Sigmoid colon (tissue), 7 donors: ENCODE data around the gene HMCN1. TPM values are rescaled to one million over a fixed set of nuclear protein-coding genes. Genes with fewer than 3 reads are reported as not detected.

Experiments
- DNase-seq: peaks from one replicate; pipeline ENCODE4 v3.0.0-alpha.2; 2019
- H3K27ac ChIP-seq, 4 donors: fragments of 200-600 bp; sonication (generic); one replicate each; pipeline ENCODE4 v1.5.1; 2016 to 2019; ENCODE audit warnings: mild to moderate bottlenecking in 1 of 4
- H3K27me3 ChIP-seq, 3 donors: fragments of 200-600 bp; sonication (generic); one replicate each; pipeline ENCODE4 v1.5.1; 2019; ENCODE audit warnings: mild to moderate bottlenecking in 1 of 3
- H3K36me3 ChIP-seq, 4 donors: fragments of 200-600 bp; sonication (generic); one replicate each; pipeline ENCODE4 v1.5.1; 2016 to 2019
- H3K4me1 ChIP-seq, 4 donors: fragments of 200-600 bp; sonication (generic); one replicate each; pipeline ENCODE4 v1.5.1; 2017 to 2019
- H3K4me3 ChIP-seq, 4 donors: fragments of 200-600 bp; sonication (generic); one replicate each; pipeline ENCODE4 v1.5.1; 2017 to 2019; ENCODE audit warnings: mild to moderate bottlenecking in 2 of 4, moderate library complexity in 1 of 4
- H3K9me3 ChIP-seq, 4 donors: fragments of 200-600 bp in 3 of 4; sonication (generic) in 3 of 4; one replicate each; pipeline versions ENCODE4 v1.5.1 to v1.6.1; 2013 to 2019
- CTCF ChIP-seq, 4 experiments: fragments of 450-650 bp in 3 of 4; fragments of 200-600 bp in 1 of 4; IDR thresholded peaks; one replicate each; pipeline ENCODE4 v1.5.1; 2016 to 2019; ENCODE audit warnings: antibody characterized with exemption in 4 of 4, mild to moderate bottlenecking in 3 of 4, moderate library complexity in 2 of 4
- EP300 ChIP-seq, 4 donors: sonication (generic); formaldehyde crosslinking; IDR thresholded peaks; one replicate each; pipeline ENCODE4 v1.6.1; 2017; ENCODE audit warnings: antibody characterized with exemption in 4 of 4
- POLR2A ChIP-seq, 2 donors: fragments of 450-650 bp; IDR thresholded peaks; one replicate each; pipeline ENCODE4 v1.6.1; 2016; ENCODE audit warnings: antibody characterized with exemption in 2 of 2, mild to moderate bottlenecking in 2 of 2, moderate library complexity in 2 of 2
- POLR2AphosphoS5 ChIP-seq, 4 donors: sonication (generic); formaldehyde crosslinking; IDR thresholded peaks; one replicate each; pipeline ENCODE4 v1.6.1; 2017; ENCODE audit warnings: antibody characterized with exemption in 4 of 4
- whole genome bisulfite sequencing, 2 donors: extraction: QIAGEN DNeasy Blood & Tissue Kit; methylation state at CpG; one replicate each; pipeline ENCODE4 v1.1.7; 2013; 5-methylcytosine and 5-hydroxymethylcytosine counted together
- intact Hi-C: fragments of 100-400 bp; cut with DNase I; formaldehyde crosslinking; loops from one replicate; pipeline ENCODE4 v1.15.1; 2023
- polyA plus RNA-seq, 3 donors: library from polyadenylated mRNA; stranded (reverse); fragments of 200-250 nt; gene quantifications; one replicate each; pipeline ENCODE4 v1.2.3, GENCODE V29; 2013
- total RNA-seq, 4 donors: library from RNA; depleted of rRNA; stranded (reverse); fragments of >200 nt; gene quantifications; one replicate each; pipeline ENCODE4 v1.1.0, GENCODE V29; 2016
- donor health status: healthy with polysubstance abuse.
- donor health status: Bipolar disorder and iron deficiency.
- donor health status: healthy.

Gene HMCN1
- total and polyA plus RNA-seq, 7 donors: under 0.01 to 22.7 (median 6.7) TPM

DNA sequence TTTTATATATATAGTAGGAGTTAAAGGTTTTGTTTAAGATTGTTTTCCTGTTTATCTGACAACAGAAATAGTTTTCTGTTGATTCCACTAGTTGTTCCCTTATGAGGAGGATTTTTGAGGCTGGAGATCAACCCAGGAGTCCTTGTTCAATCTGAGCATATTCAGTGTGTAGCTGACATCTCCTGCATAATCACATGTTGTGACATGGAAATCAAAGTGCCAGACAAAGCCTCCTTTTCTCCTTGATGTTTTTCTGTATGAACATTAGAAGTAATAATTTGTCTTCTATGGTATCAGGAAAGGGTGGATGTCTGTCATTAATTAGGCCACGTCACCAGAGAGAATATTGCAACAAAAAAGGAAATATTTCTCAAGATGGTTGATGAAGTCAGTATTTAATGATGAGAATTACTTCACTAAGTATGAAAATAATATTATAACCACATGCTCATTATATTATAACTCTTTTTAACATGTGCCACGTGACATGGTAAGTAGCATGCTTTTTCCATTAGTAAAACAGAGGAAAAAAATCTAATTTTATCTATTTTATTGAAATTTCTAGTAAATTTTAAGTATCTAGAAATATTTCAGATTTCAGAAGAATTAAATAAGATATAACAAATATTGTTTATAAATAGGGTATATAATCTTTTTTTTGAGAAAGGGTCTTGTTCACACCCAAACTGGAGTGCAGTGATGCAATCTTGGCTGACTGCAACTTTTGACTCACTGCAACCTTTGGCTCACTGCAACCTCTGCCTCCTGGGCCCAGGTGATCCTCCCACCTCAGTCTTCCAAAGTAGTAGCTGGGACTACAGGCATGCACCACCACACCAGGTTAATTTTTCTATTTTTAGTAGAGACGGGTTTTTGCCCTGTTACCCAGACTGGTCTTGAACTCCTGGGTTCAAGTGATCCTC lies 223.5 kb downstream of the HMCN1 start:
- Histone ChIP-seq H3K36me3 (no peaks in the 10 kb centered on the region), H3K4me3 (no peak overlapping the region), H3K4me1 (peaks cover 0 to 21% (median 14%) of the 10 kb centered on the region in 4 donors), H3K27ac (peak overlapping the region in 1 of 4 donors; percentile 17), H3K27me3 (no peaks in the 10 kb centered on the region), H3K9me3 (no peaks in the 10 kb centered on the region)
- TF ChIP-seq EP300 (IDR thresholded peaks at IDR 0.05) (no peak), POLR2A (IDR thresholded peaks at IDR 0.05) (no peak), POLR2AphosphoS5 (IDR thresholded peaks at IDR 0.05) (no peak), CTCF (IDR thresholded peaks at IDR 0.05) (no peak)
- WGBS, 2 donors: 75 to 80% methylated on average over 3 of the region's 3 CpGs
- intact Hi-C loops: no loop called here
- DNase-seq: no peak

DNA sequence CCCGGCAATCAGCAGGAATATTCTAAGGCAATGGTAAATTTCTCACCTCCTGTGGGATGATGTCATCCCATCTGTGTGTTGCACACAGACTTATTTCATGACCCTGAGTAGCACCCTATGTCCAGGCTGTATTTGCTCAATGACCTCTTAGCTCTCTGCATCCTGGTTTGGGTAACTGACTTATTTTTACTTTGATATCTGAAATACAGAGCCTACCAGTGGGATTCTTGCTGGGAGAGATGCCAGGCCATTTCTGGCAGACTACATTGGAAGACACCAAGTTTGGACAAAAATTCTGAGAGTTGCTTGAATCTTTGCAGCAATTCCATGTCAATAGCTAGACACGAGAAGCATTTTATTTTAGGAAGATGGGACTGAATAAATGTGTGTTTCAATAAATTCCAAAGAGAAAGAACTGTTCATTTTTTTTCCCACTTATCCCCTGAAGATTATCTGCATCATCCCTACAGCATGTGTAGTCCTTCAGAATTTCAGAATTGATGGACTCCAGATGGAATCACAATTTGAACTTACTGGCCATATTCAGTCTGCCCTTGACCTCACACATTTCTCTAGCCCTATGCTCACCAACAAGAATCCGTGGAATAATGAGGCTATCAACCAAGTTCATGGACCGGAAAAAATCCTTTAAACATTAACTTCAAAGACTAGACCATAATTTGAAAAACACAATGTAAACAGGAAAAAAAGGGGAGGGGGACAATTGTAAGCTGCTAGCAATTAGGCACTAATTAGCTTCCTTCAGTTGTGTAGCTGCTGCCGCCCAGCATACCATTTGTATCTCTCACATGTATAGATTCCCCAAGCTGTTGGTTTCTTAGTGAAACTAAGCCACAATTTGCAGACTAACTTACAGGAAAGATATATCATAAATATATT lies 226.5 kb downstream of the HMCN1 start:
- no peak for DNase-seq
- 73 to 75% methylated on average over 5 of the region's 5 CpGs for WGBS, 2 donors
- H3K9me3 ChIP-seq: no peaks in the 10 kb centered on the region
- intact Hi-C loops: no loop called here
- H3K4me3 ChIP-seq: no peak overlapping the region
- no peaks in the 10 kb centered on the region for H3K36me3 ChIP-seq
- TF ChIP-seq POLR2AphosphoS5 (IDR thresholded peaks at IDR 0.05) (no peak), EP300 (IDR thresholded peaks at IDR 0.05) (no peak), POLR2A (IDR thresholded peaks at IDR 0.05) (no peak), CTCF (IDR thresholded peaks at IDR 0.05) (no peak)
- H3K4me1 ChIP-seq: peaks cover 0 to 42% (median 26%) of the 10 kb centered on the region in 4 donors
- peak overlapping the region in 2 of 4 donors; percentile 9 to 53 for H3K27ac ChIP-seq
- H3K27me3 ChIP-seq: no peaks in the 10 kb centered on the region

DNA sequence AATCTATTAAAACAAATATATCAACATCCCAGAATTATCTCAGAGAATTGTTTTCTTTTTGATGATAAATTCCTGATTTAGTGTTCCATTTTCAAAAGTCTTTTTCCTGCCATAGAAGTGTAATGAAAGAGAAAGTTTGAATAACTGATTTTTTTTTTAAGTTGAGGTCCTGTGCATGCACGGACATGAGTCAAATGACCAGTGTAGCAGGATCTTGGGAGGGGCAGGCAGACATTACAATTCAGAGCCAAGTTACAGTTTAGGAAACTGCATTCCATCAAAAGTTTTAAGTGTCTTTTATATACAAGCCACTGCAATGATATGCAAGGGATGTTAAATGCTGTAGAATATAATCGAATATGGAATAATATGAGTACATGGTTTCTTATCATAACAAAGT lies 227.5 kb downstream of the HMCN1 start:
- Histone ChIP-seq H3K36me3 (no peaks in the 10 kb centered on the region), H3K9me3 (no peaks in the 10 kb centered on the region), H3K27me3 (no peaks in the 10 kb centered on the region), H3K4me1 (peaks cover 0 to 49% (median 26%) of the 10 kb centered on the region in 4 donors), H3K4me3 (no peak overlapping the region), H3K27ac (peak overlapping the region in 1 of 4 donors; percentile 53)
- TF ChIP-seq EP300 (IDR thresholded peaks at IDR 0.05): no peak
- no peak for TF ChIP-seq CTCF (IDR thresholded peaks at IDR 0.05)
- no peak for DNase-seq
- WGBS, 2 donors: 60 to 68% methylated on average over 2 of the region's 2 CpGs
- intact Hi-C loops: no loop called here

- intact Hi-C loops: no loop called here
- no peak for DNase-seq
- 50 to 51% methylated on average over 3 of the region's 3 CpGs for WGBS, 2 donors
- Histone ChIP-seq H3K4me1 (peaks cover 0 to 58% (median 34%) of the 10 kb centered on the region in 4 donors), H3K36me3 (no peaks in the 10 kb centered on the region), H3K9me3 (no peaks in the 10 kb centered on the region), H3K27ac (peak overlapping the region in 2 of 4 donors; percentile 50 to 76), H3K4me3 (no peak overlapping the region), H3K27me3 (no peaks in the 10 kb centered on the region)
- TF ChIP-seq CTCF (IDR thresholded peaks at IDR 0.05): no peak
- no peak for TF ChIP-seq EP300 (IDR thresholded peaks at IDR 0.05)
- TF ChIP-seq POLR2A (IDR thresholded peaks at IDR 0.05): no peak
- no peak for TF ChIP-seq POLR2AphosphoS5 (IDR thresholded peaks at IDR 0.05)
Observed at GRCh38 chr1:185964946-185965345, 230.8 kb downstream of the HMCN1 start.
